IMR-90 (cell line): ENCODE results near the gene FPR3. TPM values are rescaled to one million over a fixed set of nuclear protein-coding genes. Genes with fewer than 3 reads are reported as not detected.

Experiments used
- ATAC-seq: fragments of 200-7000 bp; cut with Tn5 transposase; 2 replicates; pipeline ENCODE4 v1.9.1; 2020; ENCODE audit warnings: low read depth, mild to moderate bottlenecking, moderate library complexity
- BruUV-seq: library from RNA; stranded (reverse); fragments of 400-500 nt; replicated peaks from 2 replicates; lab custom pipeline; 2021; lab: Mats Ljungman, UMichigan
- CTCF ChIA-PET: fragments of 300-600 bp; formaldehyde crosslinking; extraction: SDS; loops from one replicate; lab custom pipeline; 2021; ENCODE audit warnings: antibody characterized with exemption; lab: Yijun Ruan, JAX
- POLR2A ChIA-PET: fragments of 300-600 bp; sonication (Branson Sonifier 250); formaldehyde crosslinking; loops from one replicate; lab custom pipeline; 2022; ENCODE audit warnings: antibody characterized with exemption; ENCODE audit not compliant: unreplicated experiment; lab: Charles Lee
- DNase-seq: peaks from one replicate; pipeline ENCODE4 v3.0.0; 2013
- H2AFZ ChIP-seq: replicated peaks from 2 replicates; pipeline ENCODE3; 2013; ENCODE audit warnings: low read length, mild to moderate bottlenecking; ENCODE audit not compliant: poor library complexity
- H2AK5ac ChIP-seq: 2 replicates; pipeline ENCODE4 v1.6.1; 2013; ENCODE audit warnings: low read depth, low read length, inconsistent platforms
- H2AK9ac ChIP-seq: replicated peaks from 2 replicates; pipeline ENCODE3; 2013; ENCODE audit warnings: mild to moderate bottlenecking, low read depth, low read length, moderate library complexity; ENCODE audit not compliant: poor library complexity
- H2BK120ac ChIP-seq: 2 replicates; pipeline ENCODE4 v1.6.1; 2013; ENCODE audit warnings: low read depth, low read length, inconsistent platforms
- H2BK15ac ChIP-seq: 3 replicates; pipeline ENCODE4 v1.6.1; 2013; ENCODE audit warnings: low read depth, low read length, inconsistent platforms
- H2BK20ac ChIP-seq: 2 replicates; pipeline ENCODE4 v1.6.1; 2013; ENCODE audit warnings: low read depth, mild to moderate bottlenecking, inconsistent platforms, low read length, moderate library complexity
- H2BK5ac ChIP-seq: 2 replicates; pipeline ENCODE4 v1.6.1; 2013; ENCODE audit warnings: mild to moderate bottlenecking, low read depth, low read length, inconsistent platforms; ENCODE audit not compliant: poor library complexity, severe bottlenecking
- H3K14ac ChIP-seq: replicated peaks from 2 replicates; pipeline ENCODE4 v1.6.1; 2013; ENCODE audit warnings: low read depth, low read length, inconsistent platforms
- H3K18ac ChIP-seq: 2 replicates; pipeline ENCODE4 v1.6.1; 2013; ENCODE audit warnings: low read depth, low read length, control low read depth
- H3K23ac ChIP-seq: 2 replicates; pipeline ENCODE4 v1.6.1; 2013; ENCODE audit warnings: low read depth, low read length, inconsistent platforms
- H3K27ac ChIP-seq: 2 replicates; pipeline ENCODE4 v1.5.1; 2013; ENCODE audit warnings: mild to moderate bottlenecking, control low read depth, low read length; ENCODE audit not compliant: insufficient read depth
- H3K27me3 ChIP-seq: 2 replicates; pipeline ENCODE4 v1.6.1; 2013; ENCODE audit warnings: low read length; ENCODE audit not compliant: control insufficient read depth, insufficient read depth
- H3K36me3 ChIP-seq: 2 replicates; pipeline ENCODE4 v1.6.1; 2013; ENCODE audit warnings: low read length, mixed read lengths; ENCODE audit not compliant: control insufficient read depth, insufficient read depth
- H3K4ac ChIP-seq: 2 replicates; pipeline ENCODE4 v1.6.1; 2013; ENCODE audit warnings: low read depth, low read length, inconsistent platforms
- H3K4me1 ChIP-seq: 2 replicates; pipeline ENCODE4 v1.6.1; 2013; ENCODE audit warnings: low read length, mixed read lengths; ENCODE audit not compliant: control insufficient read depth, insufficient read depth
- H3K4me2 ChIP-seq: 2 replicates; pipeline ENCODE4 v1.6.1; 2013; ENCODE audit warnings: low read depth, mild to moderate bottlenecking, control low read depth, low read length, moderate library complexity
- H3K4me3 ChIP-seq: 2 replicates; pipeline ENCODE4 v1.5.1; 2013; ENCODE audit warnings: low read depth, mild to moderate bottlenecking, control low read depth, low read length, moderate library complexity; ENCODE audit not compliant: insufficient read depth
- H3K56ac ChIP-seq: 2 replicates; pipeline ENCODE4 v1.6.1; 2013; ENCODE audit warnings: low read length, inconsistent platforms; ENCODE audit not compliant: insufficient read depth; ENCODE audit errors: extremely low read depth
- H3K79me1 ChIP-seq, 2 experiments: 2 replicates each; pipeline ENCODE4 v1.6.1; 2013; ENCODE audit warnings: low read length in 2 of 2, inconsistent platforms in 1 of 2, low read depth in 1 of 2
- H3K9ac ChIP-seq: 2 replicates; pipeline ENCODE4 v1.6.1; 2013; ENCODE audit warnings: low read depth, low read length, control low read depth
- H3K9me1 ChIP-seq: 2 replicates; pipeline ENCODE4 v1.6.1; 2013; ENCODE audit warnings: low read length, inconsistent platforms; ENCODE audit not compliant: insufficient read depth
- H3K9me3 ChIP-seq: 2 replicates; pipeline ENCODE4 v1.6.1; 2013; ENCODE audit warnings: low read length; ENCODE audit not compliant: control insufficient read depth, insufficient read depth
- H4K20me1 ChIP-seq: 2 replicates; pipeline ENCODE4 v1.6.1; 2013; ENCODE audit warnings: low read length, inconsistent platforms; ENCODE audit not compliant: insufficient read depth
- H4K5ac ChIP-seq: 2 replicates; pipeline ENCODE4 v1.6.1; 2013; ENCODE audit warnings: mild to moderate bottlenecking, low read depth, low read length, control low read depth
- H4K8ac ChIP-seq, 2 experiments: 2 replicates each; pipeline ENCODE4 v1.6.1; 2013; ENCODE audit warnings: low read depth in 2 of 2, low read length in 2 of 2, control low read depth in 1 of 2, inconsistent platforms in 1 of 2
- H4K91ac ChIP-seq: 2 replicates; pipeline ENCODE4 v1.6.1; 2013; ENCODE audit warnings: low read depth, low read length, inconsistent platforms; ENCODE audit not compliant: insufficient read depth
- BHLHE40 ChIP-seq: fragments of 150-350 bp; IDR thresholded peaks from 2 replicates; pipeline ENCODE4 v1.6.1; 2016; ENCODE audit warnings: mild to moderate bottlenecking, low read depth, low read length
- CEBPB ChIP-seq: IDR thresholded peaks from 2 replicates; pipeline ENCODE4 v1.6.1; 2012; ENCODE audit warnings: low read depth, low read length, improper control_type of control experiment
- CHD1 ChIP-seq: IDR thresholded peaks from 2 replicates; pipeline ENCODE4 v1.6.1; 2012; ENCODE audit warnings: low read depth, low read length, improper control_type of control experiment
- FOS ChIP-seq: fragments of 150-350 bp; IDR thresholded peaks from 2 replicates; pipeline ENCODE4 v1.6.1; 2016; ENCODE audit warnings: low read depth, low read length
- MAFK ChIP-seq: IDR thresholded peaks from 2 replicates; pipeline ENCODE4 v1.6.1; 2012; ENCODE audit warnings: low read depth, low read length, improper control_type of control experiment
- MAZ ChIP-seq: IDR thresholded peaks from 2 replicates; pipeline ENCODE4 v1.6.1; 2012; ENCODE audit warnings: low read depth, mild to moderate bottlenecking, low read length, improper control_type of control experiment, moderate library complexity, borderline replicate concordance
- MXI1 ChIP-seq: IDR thresholded peaks from 2 replicates; pipeline ENCODE4 v1.6.1; 2012; ENCODE audit warnings: low read depth, mild to moderate bottlenecking, low read length, moderate library complexity, borderline replicate concordance
- NFE2L2 ChIP-seq: fragments of 150-350 bp; IDR thresholded peaks from 2 replicates; pipeline ENCODE4 v1.6.1; 2016; ENCODE audit warnings: low read depth, mild to moderate bottlenecking, low read length
- POLR2A ChIP-seq: IDR thresholded peaks from 2 replicates; pipeline ENCODE4 v1.6.1; 2012; ENCODE audit warnings: mild to moderate bottlenecking, low read depth, low read length
- RAD21 ChIP-seq: IDR thresholded peaks from 2 replicates; pipeline ENCODE4 v1.6.1; 2012; ENCODE audit warnings: low read length, improper control_type of control experiment
- RCOR1 ChIP-seq: IDR thresholded peaks from 2 replicates; pipeline ENCODE4 v1.6.1; 2012; ENCODE audit warnings: mild to moderate bottlenecking, low read length, improper control_type of control experiment; ENCODE audit not compliant: insufficient replicate concordance
- RFX5 ChIP-seq: IDR thresholded peaks from 2 replicates; pipeline ENCODE4 v1.8.0; 2012; ENCODE audit warnings: low read depth, mild to moderate bottlenecking, low read length, moderate library complexity
- SMC3 ChIP-seq: fragments of 150-350 bp; IDR thresholded peaks from 2 replicates; pipeline ENCODE4 v1.6.1; 2016; ENCODE audit warnings: low read depth, mild to moderate bottlenecking, antibody characterized with exemption, low read length, moderate library complexity
- WGBS, 2 experiments: methylation state at CpG; one replicate each; pipeline versions ENCODE4 v1.1.5 to v1.1.7; 2013; ENCODE audit warnings: missing lambda C conversion rate in 2 of 2; ENCODE audit not compliant: insufficient read length in 1 of 2; ENCODE audit errors: extremely low coverage in 2 of 2; 5-methylcytosine and 5-hydroxymethylcytosine counted together
- dilution Hi-C: fragments of 300-500 bp; cut with HindIII; formaldehyde crosslinking; loops from one replicate; pipeline ENCODE4 v1.14.3; 2018; ENCODE audit warnings: low sequenced_read_pairs; ENCODE audit not compliant: unreplicated experiment
- in situ Hi-C: fragments of 300-500 bp; cut with MboI; formaldehyde crosslinking; loops from 3 replicates; pipeline ENCODE4 v1.14.3; 2019; ENCODE audit warnings: low sequenced_read_pairs, inconsistent platforms, mixed read lengths
- intact Hi-C: fragments of 100-400 bp; cut with micrococcal nuclease; formaldehyde crosslinking; loops from 2 replicates; pipeline ENCODE4 v1.10.0; 2022
- polyA plus RNA-seq, 3 experiments: library from polyadenylated mRNA; depleted of rRNA; stranded (reverse); fragments of >200 nt; gene quantifications; 2 replicates each; pipeline ENCODE4 v1.2.3, GENCODE V29; 2012; ENCODE audit warnings: low replicate concordance in 1 of 3
- total RNA-seq: library from RNA; depleted of rRNA; stranded (reverse); fragments of >200 nt; gene quantifications from 2 replicates; pipeline ENCODE4 v1.2.3, GENCODE V29; 2012
- TF ChIP-seq, protein P1 (sequence below): fragments of 150-350 bp; IDR thresholded peaks from 2 replicates; pipeline ENCODE4 v1.6.1; 2017; ENCODE audit warnings: mild to moderate bottlenecking, antibody characterized with exemption, low read length, low read depth
- TF ChIP-seq, protein P2 (sequence below): fragments of 150-350 bp; IDR thresholded peaks from 2 replicates; pipeline ENCODE4 v1.6.1; 2016; ENCODE audit warnings: low read depth, mild to moderate bottlenecking, low read length, moderate library complexity, borderline replicate concordance
- TF ChIP-seq, protein P3 (sequence below): conservative IDR thresholded peaks from 2 replicates; pipeline ENCODE4 v1.5.1; 2012; ENCODE audit warnings: mild to moderate bottlenecking, low read depth, low read length, improper control_type of control experiment

The FPR3 gene
- total and polyA plus RNA-seq, 2 of the 4 experiments (the other 2 are of a cell fraction) = not detected

DNA sequence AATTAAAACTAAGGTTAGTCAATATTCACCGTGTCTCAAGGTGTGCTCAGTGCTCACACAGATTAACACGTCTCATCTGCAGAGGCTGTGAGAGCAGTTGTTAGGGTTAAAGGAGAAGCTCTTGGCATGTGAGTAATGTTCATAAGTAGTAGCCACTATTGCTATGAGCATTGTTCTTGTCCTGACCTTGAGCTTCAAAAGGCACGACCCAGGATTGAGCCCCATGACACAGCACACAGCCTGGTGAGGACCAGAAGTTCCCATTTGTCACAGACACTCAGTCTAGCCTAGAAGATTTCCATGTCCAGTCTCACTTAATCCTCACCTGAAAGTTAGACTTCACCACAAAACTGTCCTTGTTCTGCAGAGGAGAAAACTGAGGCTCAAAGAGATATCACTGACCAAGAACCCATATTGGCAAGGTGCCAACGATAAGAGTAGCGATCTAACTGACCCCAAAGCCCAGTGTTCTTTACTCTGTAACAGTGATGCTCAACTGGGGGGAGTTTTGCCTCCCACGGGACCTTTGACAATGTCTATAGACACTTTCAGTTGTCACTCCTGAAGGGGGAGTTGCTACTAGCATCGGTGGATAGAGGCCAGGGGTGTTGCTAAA lies 26.0 kb downstream of the FPR3 start:
- H4K20me1 ChIP-seq = no peaks in the 10 kb centered on the region
- H3K23ac ChIP-seq = no peak overlapping the region
- H3K9ac ChIP-seq = no peak overlapping the region
- no peak overlapping the region for H4K8ac ChIP-seq
- no peak overlapping the region for H2BK20ac ChIP-seq
- no peak overlapping the region for H3K14ac ChIP-seq
- H3K27ac ChIP-seq = no peak overlapping the region
- H3K4me2 ChIP-seq = no peak overlapping the region
- H3K56ac ChIP-seq = no peak overlapping the region
- no peaks in the 10 kb centered on the region for H3K9me1 ChIP-seq
- H3K4me3 ChIP-seq = no peak overlapping the region
- no peak overlapping the region for H4K5ac ChIP-seq
- H4K91ac ChIP-seq = no peak overlapping the region
- no TSS peak for BruUV-seq
- ATAC-seq = no peak
- H3K27me3 ChIP-seq = no peaks in the 10 kb centered on the region
- H3K36me3 ChIP-seq = no peaks in the 10 kb centered on the region
- no peak overlapping the region for H2BK15ac ChIP-seq
- H3K9me3 ChIP-seq = peaks cover 9% of the 10 kb centered on the region; the same call in 1 of the 2 replicates
- intact Hi-C loops (no loop called here), in situ Hi-C loops (no loop called here), dilution Hi-C loops (no loop called here)
- no peak overlapping the region for H2AFZ ChIP-seq
- no peak for DNase-seq
- POLR2A ChIA-PET = no interaction called here
- H3K79me1 ChIP-seq = no peaks in the 10 kb centered on the region
- H3K4me1 ChIP-seq = no peaks in the 10 kb centered on the region
- H2AK5ac ChIP-seq = no peak overlapping the region
- H3K18ac ChIP-seq = no peak overlapping the region
- CTCF ChIA-PET = no interaction called here
- no CpG with 5 or more reads among the region's 7 CpGs for WGBS, 2 experiments
- TF ChIP-seq, protein P1, sequence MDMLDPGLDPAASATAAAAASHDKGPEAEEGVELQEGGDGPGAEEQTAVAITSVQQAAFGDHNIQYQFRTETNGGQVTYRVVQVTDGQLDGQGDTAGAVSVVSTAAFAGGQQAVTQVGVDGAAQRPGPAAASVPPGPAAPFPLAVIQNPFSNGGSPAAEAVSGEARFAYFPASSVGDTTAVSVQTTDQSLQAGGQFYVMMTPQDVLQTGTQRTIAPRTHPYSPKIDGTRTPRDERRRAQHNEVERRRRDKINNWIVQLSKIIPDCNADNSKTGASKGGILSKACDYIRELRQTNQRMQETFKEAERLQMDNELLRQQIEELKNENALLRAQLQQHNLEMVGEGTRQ = no peak
- TF ChIP-seq RFX5 (no peak), MAZ (no peak), CEBPB (no peak), RCOR1 (no peak), SMC3 (no peak), CHD1 (no peak), NFE2L2 (no peak), POLR2A (no peak), FOS (no peak), BHLHE40 (no peak), MXI1 (no peak), MAFK (no peak), RAD21 (no peak)
- TF ChIP-seq, protein P2, sequence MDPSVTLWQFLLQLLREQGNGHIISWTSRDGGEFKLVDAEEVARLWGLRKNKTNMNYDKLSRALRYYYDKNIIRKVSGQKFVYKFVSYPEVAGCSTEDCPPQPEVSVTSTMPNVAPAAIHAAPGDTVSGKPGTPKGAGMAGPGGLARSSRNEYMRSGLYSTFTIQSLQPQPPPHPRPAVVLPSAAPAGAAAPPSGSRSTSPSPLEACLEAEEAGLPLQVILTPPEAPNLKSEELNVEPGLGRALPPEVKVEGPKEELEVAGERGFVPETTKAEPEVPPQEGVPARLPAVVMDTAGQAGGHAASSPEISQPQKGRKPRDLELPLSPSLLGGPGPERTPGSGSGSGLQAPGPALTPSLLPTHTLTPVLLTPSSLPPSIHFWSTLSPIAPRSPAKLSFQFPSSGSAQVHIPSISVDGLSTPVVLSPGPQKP = no peak
- TF ChIP-seq, protein P3, sequence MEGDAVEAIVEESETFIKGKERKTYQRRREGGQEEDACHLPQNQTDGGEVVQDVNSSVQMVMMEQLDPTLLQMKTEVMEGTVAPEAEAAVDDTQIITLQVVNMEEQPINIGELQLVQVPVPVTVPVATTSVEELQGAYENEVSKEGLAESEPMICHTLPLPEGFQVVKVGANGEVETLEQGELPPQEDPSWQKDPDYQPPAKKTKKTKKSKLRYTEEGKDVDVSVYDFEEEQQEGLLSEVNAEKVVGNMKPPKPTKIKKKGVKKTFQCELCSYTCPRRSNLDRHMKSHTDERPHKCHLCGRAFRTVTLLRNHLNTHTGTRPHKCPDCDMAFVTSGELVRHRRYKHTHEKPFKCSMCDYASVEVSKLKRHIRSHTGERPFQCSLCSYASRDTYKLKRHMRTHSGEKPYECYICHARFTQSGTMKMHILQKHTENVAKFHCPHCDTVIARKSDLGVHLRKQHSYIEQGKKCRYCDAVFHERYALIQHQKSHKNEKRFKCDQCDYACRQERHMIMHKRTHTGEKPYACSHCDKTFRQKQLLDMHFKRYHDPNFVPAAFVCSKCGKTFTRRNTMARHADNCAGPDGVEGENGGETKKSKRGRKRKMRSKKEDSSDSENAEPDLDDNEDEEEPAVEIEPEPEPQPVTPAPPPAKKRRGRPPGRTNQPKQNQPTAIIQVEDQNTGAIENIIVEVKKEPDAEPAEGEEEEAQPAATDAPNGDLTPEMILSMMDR = no peak
- H2AK9ac ChIP-seq = no peak overlapping the region
- H3K4ac ChIP-seq = no peak overlapping the region
- H2BK5ac ChIP-seq = no peak overlapping the region
- no peak overlapping the region for H2BK120ac ChIP-seq
